Upper lobe of left lung (tissue), 4 donors: ENCODE data around the gene PPP2R2C.

Experiments
- CTCF ChIP-seq, 6 experiments: fragments of 450-650 bp in 4 of 6; fragments of 200-600 bp in 2 of 6; sonication (generic) in 2 of 6; IDR thresholded peaks; one replicate each; pipeline ENCODE4 v1.5.1; 2016 to 2019; ENCODE audit warnings: antibody characterized with exemption in 6 of 6
- EP300 ChIP-seq, 4 donors: sonication (generic); formaldehyde crosslinking; IDR thresholded peaks; one replicate each; pipeline ENCODE4 v1.5.1; 2017; ENCODE audit warnings: antibody characterized with exemption in 4 of 4, control low read depth in 2 of 4
- POLR2A ChIP-seq, 4 donors: fragments of 450-650 bp; IDR thresholded peaks; one replicate each; pipeline ENCODE4 v1.5.1; 2016 to 2017; ENCODE audit warnings: antibody characterized with exemption in 4 of 4, mild to moderate bottlenecking in 2 of 4
- POLR2AphosphoS5 ChIP-seq, 2 donors: sonication (generic); formaldehyde crosslinking; IDR thresholded peaks; one replicate each; pipeline ENCODE4 v1.5.1; 2017; ENCODE audit warnings: antibody characterized with exemption in 2 of 2

- TF ChIP-seq EP300 (IDR thresholded peaks at IDR 0.05) (no peak), CTCF (IDR thresholded peaks at IDR 0.05) (no peak), POLR2A (IDR thresholded peaks at IDR 0.05) (no peak), POLR2AphosphoS5 (IDR thresholded peaks at IDR 0.05) (no peak)
These were observed 104.3 kb downstream of the PPP2R2C start for GRCh38 chr4:6368096-6368495.
